Neural crest cell (in vitro differentiated cells): Measurements from ENCODE around the gene RBFOX1. TPM values are rescaled to one million over a fixed set of nuclear protein-coding genes. Genes with fewer than 3 reads are reported as not detected.
"Not testable (repeated sequence)": the region's sequence is repeated elsewhere in the genome, so short reads cannot be mapped to it uniquely, and the experiment has no call there.

Experiments used
- DNase-seq: peaks from one replicate; pipeline ENCODE4 v3.0.0; 2021; ENCODE audit warnings: low read depth, mixed read lengths, low spot score
- H3K27ac Mint-ChIP-seq: one replicate; pipeline ENCODE4 v1.8.0; 2021; ENCODE audit warnings: mild to moderate bottlenecking, mixed read lengths; ENCODE audit not compliant: unreplicated experiment
- H3K27me3 Mint-ChIP-seq: 2 replicates; pipeline ENCODE4 v1.8.0; 2021; ENCODE audit warnings: low read depth, mild to moderate bottlenecking, mixed read lengths
- H3K36me3 Mint-ChIP-seq: 2 replicates; pipeline ENCODE4 v1.8.0; 2021; ENCODE audit warnings: low read depth, mild to moderate bottlenecking, mixed read lengths
- H3K4me1 Mint-ChIP-seq: 2 replicates; pipeline ENCODE4 v1.8.0; 2021; ENCODE audit warnings: mixed read lengths
- H3K4me3 Mint-ChIP-seq: one replicate; pipeline ENCODE4 v1.8.0; 2021; ENCODE audit warnings: mild to moderate bottlenecking, mixed read lengths
- H3K9me3 Mint-ChIP-seq: 2 replicates; pipeline ENCODE4 v1.8.0; 2021; ENCODE audit warnings: mixed read lengths
- CTCF ChIP-seq: fragments of 200-600 bp; sonication (generic); conservative IDR thresholded peaks from 2 replicates; pipeline ENCODE4 v1.5.0; 2021; ENCODE audit warnings: antibody characterized with exemption, mild to moderate bottlenecking
- total RNA-seq: library from RNA; stranded (reverse); gene quantifications from 2 replicates; pipeline ENCODE4 v1.2.1, GENCODE V29; 2021

The RBFOX1 gene
- total RNA-seq, 1 donor from 2014 or later: 1.4 TPM

DNA sequence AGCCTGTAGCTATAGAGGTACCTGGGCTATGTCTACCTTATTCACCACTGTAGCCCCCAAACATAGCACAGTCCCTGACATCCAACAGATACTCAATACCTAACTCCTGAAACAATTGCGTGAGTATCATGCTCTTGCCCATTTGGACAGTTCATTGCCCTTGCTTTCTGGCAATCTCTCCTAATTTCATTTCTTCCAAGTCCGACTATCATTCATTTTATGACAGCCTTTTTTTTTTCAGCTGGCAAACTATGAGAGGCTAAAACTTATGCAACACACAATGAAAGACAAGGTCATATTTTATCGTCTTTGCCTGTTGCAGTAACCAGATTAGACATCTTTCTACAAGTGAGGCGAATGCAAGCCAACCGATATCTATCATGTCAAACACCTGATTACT, 169.2 kb downstream of the RBFOX1 start:
- H3K27ac Mint-ChIP-seq: no peak overlapping the region
- peaks cover 4% of the 10 kb centered on the region for H3K9me3 Mint-ChIP-seq
- H3K36me3 Mint-ChIP-seq: no peaks in the 10 kb centered on the region
- no peak overlapping the region for H3K4me3 Mint-ChIP-seq
- peaks cover 14% of the 10 kb centered on the region for H3K27me3 Mint-ChIP-seq
- TF ChIP-seq CTCF: no peak
- H3K4me1 Mint-ChIP-seq: no peaks in the 10 kb centered on the region
- DNase-seq: no peak

- H3K4me1 Mint-ChIP-seq, H3K36me3 Mint-ChIP-seq, DNase-seq, H3K27ac Mint-ChIP-seq, H3K4me3 Mint-ChIP-seq, H3K9me3 Mint-ChIP-seq: not testable (repeated sequence)
- H3K27me3 Mint-ChIP-seq: peaks cover 11% of the 10 kb centered on the region
Observed at GRCh38 chr16:7502591-7503157, 170.0 kb downstream of the RBFOX1 start.

DNA sequence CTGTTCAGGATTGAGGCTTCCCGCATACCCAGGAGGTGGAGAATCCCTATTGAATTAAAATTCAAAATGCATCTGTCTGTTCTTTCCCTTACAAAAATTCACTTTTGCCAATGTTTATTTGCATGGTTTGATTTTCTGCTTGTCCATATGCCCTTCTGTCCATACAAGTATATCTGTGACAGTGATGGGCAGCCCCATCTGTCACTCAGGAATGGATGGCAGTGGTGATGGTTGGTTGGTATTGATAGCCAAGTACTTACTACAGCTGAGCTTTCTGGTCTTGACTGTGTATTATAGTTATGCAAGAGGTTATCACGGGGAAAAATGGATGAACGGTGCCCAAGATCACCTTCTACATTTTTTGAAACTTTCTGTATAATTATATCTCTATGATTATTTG, 171.0 kb downstream of the RBFOX1 start:
- peaks cover 11% of the 10 kb centered on the region for H3K27me3 Mint-ChIP-seq
- no peak overlapping the region for H3K27ac Mint-ChIP-seq
- H3K4me3 Mint-ChIP-seq: no peak overlapping the region
- no peaks in the 10 kb centered on the region for H3K4me1 Mint-ChIP-seq
- H3K36me3 Mint-ChIP-seq: no peaks in the 10 kb centered on the region
- peaks cover 4% of the 10 kb centered on the region for H3K9me3 Mint-ChIP-seq
- no peak for TF ChIP-seq CTCF
- no peak for DNase-seq

DNA sequence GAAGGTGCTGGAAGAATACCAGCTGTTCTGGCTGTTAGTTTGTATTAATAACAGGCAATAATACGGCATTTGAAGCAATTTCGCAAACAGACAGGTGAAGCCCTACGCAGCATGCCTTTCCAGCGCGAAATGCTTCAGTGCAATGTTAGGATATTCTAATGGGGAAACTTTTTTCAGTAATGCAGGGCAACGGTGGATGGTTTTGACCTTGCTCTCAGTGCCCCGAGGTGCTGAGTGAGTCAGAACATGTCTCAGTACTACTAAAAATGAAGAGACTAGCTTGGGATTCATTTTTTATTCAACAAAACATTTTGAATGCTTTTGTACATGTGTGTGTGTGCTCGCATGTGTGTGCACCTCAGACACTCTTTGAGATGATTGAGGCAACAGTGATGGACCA, 172.2 kb downstream of the RBFOX1 start:
- H3K4me3 Mint-ChIP-seq: no peak overlapping the region
- peaks cover 8% of the 10 kb centered on the region for H3K27me3 Mint-ChIP-seq
- H3K36me3 Mint-ChIP-seq: no peaks in the 10 kb centered on the region
- H3K4me1 Mint-ChIP-seq: peaks cover under 1% of the 10 kb centered on the region
- TF ChIP-seq CTCF: no peak
- DNase-seq: no peak
- no peak overlapping the region for H3K27ac Mint-ChIP-seq
- H3K9me3 Mint-ChIP-seq: peaks cover 4% of the 10 kb centered on the region

- no peak for TF ChIP-seq CTCF
- Mint-ChIP-seq H3K27me3 (peaks cover 12% of the 10 kb centered on the region), H3K4me3 (no peak overlapping the region), H3K4me1 (peaks cover 7% of the 10 kb centered on the region), H3K36me3 (no peaks in the 10 kb centered on the region), H3K9me3 (peaks cover 4% of the 10 kb centered on the region), H3K27ac (no peak overlapping the region)
- DNase-seq: no peak
Observed at GRCh38 chr16:7505495-7505894, 172.8 kb downstream of the RBFOX1 start.

DNA sequence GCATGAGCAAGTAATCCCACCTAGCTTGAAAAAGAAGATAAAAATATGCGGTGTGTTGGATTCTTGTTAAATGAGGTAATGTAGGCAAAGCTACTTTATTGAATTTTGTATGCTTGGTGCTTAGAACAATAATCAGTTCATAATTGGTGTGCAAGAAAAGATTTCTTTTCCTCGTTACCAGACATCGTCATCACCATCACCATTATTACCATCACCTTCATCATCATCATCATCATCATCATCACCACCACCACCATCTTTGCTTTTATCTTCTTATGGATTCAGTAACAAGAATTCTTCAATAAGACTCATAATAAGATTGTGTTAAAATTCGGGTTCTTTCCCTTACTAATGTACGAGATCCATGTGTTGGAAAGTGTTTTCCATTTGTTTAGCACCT, 173.7 kb downstream of the RBFOX1 start:
- peaks cover 4% of the 10 kb centered on the region for H3K9me3 Mint-ChIP-seq
- no peak overlapping the region for H3K4me3 Mint-ChIP-seq
- peaks cover 10% of the 10 kb centered on the region for H3K27me3 Mint-ChIP-seq
- TF ChIP-seq CTCF: no peak
- H3K36me3 Mint-ChIP-seq: no peaks in the 10 kb centered on the region
- DNase-seq: no peak
- H3K4me1 Mint-ChIP-seq: peaks cover 10% of the 10 kb centered on the region
- no peak overlapping the region for H3K27ac Mint-ChIP-seq
